HEK293T (cell line): ENCODE measurements around the gene NAA25.

ENCODE experiments used
- BHLHE40 ChIP-seq: fragments of 450-650 bp; IDR thresholded peaks from 2 replicates; pipeline ENCODE4 v1.6.1; 2016; ENCODE audit warnings: mild to moderate bottlenecking, moderate library complexity, borderline replicate concordance
- ELF4 ChIP-seq: fragments of 450-650 bp; IDR thresholded peaks from 2 replicates; pipeline ENCODE4 v1.6.1; 2017; ENCODE audit warnings: antibody characterized with exemption
- FOXA1 ChIP-seq: fragments of 450-650 bp; IDR thresholded peaks from 2 replicates; pipeline ENCODE4 v1.6.1; 2016; ENCODE audit warnings: mild to moderate bottlenecking
- FOXK2 ChIP-seq: fragments of 450-650 bp; IDR thresholded peaks from 2 replicates; pipeline ENCODE4 v1.6.1; 2016; ENCODE audit warnings: mild to moderate bottlenecking
- FOXM1 ChIP-seq: fragments of 450-650 bp; IDR thresholded peaks from 2 replicates; pipeline ENCODE4 v1.6.1; 2017; ENCODE audit warnings: mild to moderate bottlenecking, borderline replicate concordance
- HDGF ChIP-seq: fragments of 450-650 bp; IDR thresholded peaks from 2 replicates; pipeline ENCODE4 v1.6.1; 2017; ENCODE audit warnings: antibody characterized with exemption, borderline replicate concordance
- NFRKB ChIP-seq: fragments of 450-650 bp; IDR thresholded peaks from 2 replicates; pipeline ENCODE4 v1.6.1; 2016; ENCODE audit warnings: mild to moderate bottlenecking, moderate library complexity
- SP1 ChIP-seq: fragments of 450-650 bp; IDR thresholded peaks from 2 replicates; pipeline ENCODE4 v1.6.1; 2017
- SUZ12 ChIP-seq: fragments of 450-650 bp; IDR thresholded peaks from 2 replicates; pipeline ENCODE4 v1.6.1; 2016; ENCODE audit warnings: mild to moderate bottlenecking
- TARDBP ChIP-seq: fragments of 450-650 bp; IDR thresholded peaks from 2 replicates; pipeline ENCODE4 v1.6.1; 2016
- ZNF384 ChIP-seq: fragments of 450-650 bp; IDR thresholded peaks from 2 replicates; pipeline ENCODE4 v1.6.1; 2016
- TF ChIP-seq, protein P1 (sequence below): fragments of 450-650 bp; IDR thresholded peaks from 2 replicates; pipeline ENCODE4 v1.6.1; 2016

DNA sequence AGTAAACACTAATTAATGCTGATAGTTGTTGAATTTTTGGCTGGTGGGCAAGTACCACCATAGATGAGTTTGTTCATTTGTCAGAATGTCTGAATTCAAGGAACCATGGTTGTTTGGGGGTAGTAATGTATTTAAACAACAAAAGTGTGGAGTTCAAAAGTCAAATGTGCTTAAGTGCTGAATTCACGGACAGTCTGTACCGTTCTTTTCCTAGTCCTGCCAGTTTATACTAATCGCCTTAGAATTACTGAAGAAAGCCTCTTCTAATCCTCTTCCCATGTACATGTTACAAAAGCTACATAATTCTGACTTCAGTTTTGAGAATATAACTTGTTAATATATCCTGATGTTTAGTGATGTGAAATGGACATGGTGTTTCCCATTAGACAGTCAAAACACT, 2.7 kb downstream of the NAA25 start:
- no peak for TF ChIP-seq ELF4
- TF ChIP-seq TARDBP: no peak
- no peak for TF ChIP-seq FOXA1
- TF ChIP-seq HDGF: no peak
- no peak for TF ChIP-seq BHLHE40
- TF ChIP-seq, protein P1, sequence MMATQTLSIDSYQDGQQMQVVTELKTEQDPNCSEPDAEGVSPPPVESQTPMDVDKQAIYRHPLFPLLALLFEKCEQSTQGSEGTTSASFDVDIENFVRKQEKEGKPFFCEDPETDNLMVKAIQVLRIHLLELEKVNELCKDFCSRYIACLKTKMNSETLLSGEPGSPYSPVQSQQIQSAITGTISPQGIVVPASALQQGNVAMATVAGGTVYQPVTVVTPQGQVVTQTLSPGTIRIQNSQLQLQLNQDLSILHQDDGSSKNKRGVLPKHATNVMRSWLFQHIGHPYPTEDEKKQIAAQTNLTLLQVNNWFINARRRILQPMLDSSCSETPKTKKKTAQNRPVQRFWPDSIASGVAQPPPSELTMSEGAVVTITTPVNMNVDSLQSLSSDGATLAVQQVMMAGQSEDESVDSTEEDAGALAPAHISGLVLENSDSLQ: no peak
- TF ChIP-seq FOXM1: no peak
- no peak for TF ChIP-seq SP1
- no peak for TF ChIP-seq ZNF384
- TF ChIP-seq SUZ12: no peak
- TF ChIP-seq NFRKB: no peak
- no peak for TF ChIP-seq FOXK2
